ENCODE measurements around the gene PHF12.

The PHF12 gene

DNA sequence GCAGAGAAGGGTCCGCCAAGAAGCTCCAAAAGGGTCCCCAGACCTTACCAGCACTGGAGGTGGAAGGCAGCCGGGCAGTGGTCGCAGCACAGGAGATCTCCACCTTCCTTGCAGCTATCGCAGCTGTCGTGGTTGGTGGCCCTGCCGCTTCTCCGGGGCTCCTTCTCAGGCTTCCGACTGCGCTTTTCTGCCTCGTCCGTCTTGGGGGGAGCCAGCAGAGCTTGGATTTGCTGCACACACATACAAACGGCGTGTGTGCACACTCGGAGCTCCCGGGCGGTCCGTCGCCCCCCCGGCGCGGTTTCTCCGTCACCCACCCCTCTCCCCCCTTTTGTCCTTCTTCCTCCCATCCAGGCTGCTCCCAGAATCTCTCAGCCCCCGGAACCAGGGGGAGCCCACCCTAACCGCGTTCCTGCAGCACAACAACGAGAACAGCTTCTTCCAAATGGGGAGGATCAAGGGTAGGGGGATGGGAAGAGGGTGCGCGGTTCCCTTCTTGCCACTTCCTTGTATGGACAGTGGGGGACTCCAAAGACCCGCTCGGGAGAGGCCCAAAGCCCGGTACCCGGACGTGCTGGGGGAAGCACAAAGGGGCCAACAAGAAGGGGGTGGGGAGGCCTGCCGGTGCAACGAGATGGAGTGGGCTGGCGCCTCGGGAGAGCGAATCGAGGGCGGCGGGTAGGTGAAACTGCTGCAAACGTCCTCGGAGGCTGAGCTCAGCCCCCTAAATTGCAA is 1.1 kb downstream of the PHF12 start:
- Histone ChIP-seq H3K79me2 (ENCODE audit: insufficient read depth, low read length) (peaks cover 60% of the 10 kb centered on the region), H4K20me1 (ENCODE audit: insufficient read depth, low read length) (peaks cover 40% of the 10 kb centered on the region), H3K27me3 (ENCODE audit: insufficient read depth, low read length, poor library complexity) (no peaks in the 10 kb centered on the region), H3K9me3 (ENCODE audit: insufficient read depth, low read length, severe bottlenecking) (no peaks in the 10 kb centered on the region), H3K27ac (ENCODE audit: low read length) (peak overlapping the region; percentile 79), H3K36me3 (ENCODE audit: insufficient read depth, low read length) (peaks cover 40% of the 10 kb centered on the region), H3K4me1 (ENCODE audit: insufficient read depth, low read length) (peaks cover 46% of the 10 kb centered on the region), H3K9ac (ENCODE audit: low read depth, low read length) (peak overlapping the region; percentile 77), H3K4me3 (ENCODE audit: low read depth in 1 of 2, low read length in 2 of 2) (peak overlapping the region; percentile 80 to 81), H3K4me2 (ENCODE audit: insufficient read depth, low read length) (peak overlapping the region; percentile 91), H2AFZ (ENCODE audit: low read depth, low read length) (peak overlapping the region; percentile 62)
- ATAC-seq (ENCODE audit: insufficient read depth, low read depth) = peak; percentile 1; the same call in 1 of the 3 replicates
- peak; percentile 73 for DNase-seq
- TF ChIP-seq EZH2 (IDR thresholded peaks at IDR 0.05; ENCODE audit: borderline replicate concordance, low read depth, low read length, severe bottlenecking) = no peak
- TF ChIP-seq, protein P1, sequence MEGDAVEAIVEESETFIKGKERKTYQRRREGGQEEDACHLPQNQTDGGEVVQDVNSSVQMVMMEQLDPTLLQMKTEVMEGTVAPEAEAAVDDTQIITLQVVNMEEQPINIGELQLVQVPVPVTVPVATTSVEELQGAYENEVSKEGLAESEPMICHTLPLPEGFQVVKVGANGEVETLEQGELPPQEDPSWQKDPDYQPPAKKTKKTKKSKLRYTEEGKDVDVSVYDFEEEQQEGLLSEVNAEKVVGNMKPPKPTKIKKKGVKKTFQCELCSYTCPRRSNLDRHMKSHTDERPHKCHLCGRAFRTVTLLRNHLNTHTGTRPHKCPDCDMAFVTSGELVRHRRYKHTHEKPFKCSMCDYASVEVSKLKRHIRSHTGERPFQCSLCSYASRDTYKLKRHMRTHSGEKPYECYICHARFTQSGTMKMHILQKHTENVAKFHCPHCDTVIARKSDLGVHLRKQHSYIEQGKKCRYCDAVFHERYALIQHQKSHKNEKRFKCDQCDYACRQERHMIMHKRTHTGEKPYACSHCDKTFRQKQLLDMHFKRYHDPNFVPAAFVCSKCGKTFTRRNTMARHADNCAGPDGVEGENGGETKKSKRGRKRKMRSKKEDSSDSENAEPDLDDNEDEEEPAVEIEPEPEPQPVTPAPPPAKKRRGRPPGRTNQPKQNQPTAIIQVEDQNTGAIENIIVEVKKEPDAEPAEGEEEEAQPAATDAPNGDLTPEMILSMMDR (IDR thresholded peaks at IDR 0.05; ENCODE audit: borderline replicate concordance, extremely low read depth, low read length, poor library complexity, severe bottlenecking) = peak; percentile 9

DNA sequence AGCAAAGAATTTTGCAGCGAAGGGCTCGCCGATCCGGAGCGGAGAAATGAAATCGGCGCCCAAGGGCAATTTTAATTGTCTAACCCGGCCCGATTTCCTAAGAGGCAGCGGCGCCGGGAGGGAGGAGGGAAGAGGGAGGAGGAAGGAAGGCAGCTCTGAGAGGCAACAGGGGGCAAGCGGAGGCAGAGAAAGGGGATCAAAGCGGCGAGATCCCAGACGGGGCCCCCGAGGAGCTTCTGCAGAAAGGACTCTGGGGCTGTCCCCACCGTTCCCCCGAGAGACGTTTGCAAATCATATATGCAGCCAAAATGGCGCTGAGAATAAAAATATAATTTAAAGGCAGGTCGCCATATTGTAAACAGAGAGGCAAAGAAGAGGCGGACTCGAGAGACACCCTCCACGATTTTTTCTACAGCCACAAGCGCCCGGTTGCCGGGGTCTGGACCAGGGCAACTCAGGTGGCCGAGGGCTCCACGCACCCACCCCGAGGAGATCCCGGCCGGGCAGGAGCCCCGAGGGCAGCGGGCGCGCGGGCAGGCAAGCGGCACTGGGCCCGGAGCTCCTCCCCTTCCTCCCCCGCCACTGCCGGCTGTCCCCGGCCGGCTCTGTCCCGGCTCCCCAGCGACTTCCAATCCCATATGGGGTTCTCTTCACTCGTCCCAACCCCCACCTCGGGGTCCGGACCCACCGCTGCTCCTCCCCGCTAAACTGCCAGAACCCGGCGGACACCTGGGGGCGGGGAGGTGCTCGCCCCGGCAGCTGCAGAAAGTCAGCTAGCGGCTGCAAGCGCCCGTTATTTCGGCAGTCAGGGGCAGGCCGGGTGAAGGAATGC is 1.9 kb downstream of the PHF12 start:
- H3K9me3 ChIP-seq (ENCODE audit: insufficient read depth, low read length, severe bottlenecking) = no peaks in the 10 kb centered on the region
- H3K36me3 ChIP-seq (ENCODE audit: insufficient read depth, low read length) = peaks cover 46% of the 10 kb centered on the region
- peak overlapping the region; percentile 79 for H3K27ac ChIP-seq (ENCODE audit: low read length)
- DNase-seq (peak; percentile 60), ATAC-seq (ENCODE audit: insufficient read depth, low read depth) (no peak)
- peak overlapping the region; percentile 80 to 81 for H3K4me3 ChIP-seq (ENCODE audit: low read depth in 1 of 2, low read length in 2 of 2)
- H3K27me3 ChIP-seq (ENCODE audit: insufficient read depth, low read length, poor library complexity) = no peaks in the 10 kb centered on the region
- peaks cover 46% of the 10 kb centered on the region for H3K4me1 ChIP-seq (ENCODE audit: insufficient read depth, low read length)
- peak overlapping the region; percentile 91 for H3K4me2 ChIP-seq (ENCODE audit: insufficient read depth, low read length)
- peak overlapping the region; percentile 77 for H3K9ac ChIP-seq (ENCODE audit: low read depth, low read length)
- H2AFZ ChIP-seq (ENCODE audit: low read depth, low read length) = peak overlapping the region; percentile 62
- no peak for TF ChIP-seq EZH2 (IDR thresholded peaks at IDR 0.05; ENCODE audit: borderline replicate concordance, low read depth, low read length, severe bottlenecking)
- TF ChIP-seq, protein P1 (IDR thresholded peaks at IDR 0.05; ENCODE audit: borderline replicate concordance, extremely low read depth, low read length, poor library complexity, severe bottlenecking) = no peak
- peaks cover 68% of the 10 kb centered on the region for H3K79me2 ChIP-seq (ENCODE audit: insufficient read depth, low read length)
- peaks cover 47% of the 10 kb centered on the region for H4K20me1 ChIP-seq (ENCODE audit: insufficient read depth, low read length)

DNA sequence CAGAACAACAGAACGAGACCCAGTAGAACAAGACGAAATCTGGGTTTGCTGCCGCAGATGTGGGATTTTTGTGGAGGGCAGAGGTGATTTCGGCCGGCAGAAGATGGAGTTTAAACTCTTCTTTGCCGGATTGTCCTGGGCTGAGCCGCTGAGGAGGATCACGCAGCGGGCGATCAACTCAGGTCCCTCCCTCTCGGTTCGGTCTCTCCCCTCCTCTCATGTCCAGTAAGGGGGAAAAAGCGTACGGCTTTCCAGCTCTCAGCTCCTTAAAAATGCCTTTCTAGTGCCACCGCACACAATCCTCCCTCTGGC is 2.5 kb downstream of the PHF12 start:
- H3K9me3 ChIP-seq (ENCODE audit: insufficient read depth, low read length, severe bottlenecking) = no peaks in the 10 kb centered on the region
- H3K79me2 ChIP-seq (ENCODE audit: insufficient read depth, low read length) = peaks cover 74% of the 10 kb centered on the region
- peak overlapping the region; percentile 62 for H2AFZ ChIP-seq (ENCODE audit: low read depth, low read length)
- TF ChIP-seq EZH2 (IDR thresholded peaks at IDR 0.05; ENCODE audit: borderline replicate concordance, low read depth, low read length, severe bottlenecking) = no peak
- TF ChIP-seq, protein P1 (IDR thresholded peaks at IDR 0.05; ENCODE audit: borderline replicate concordance, extremely low read depth, low read length, poor library complexity, severe bottlenecking) = no peak
- H3K27me3 ChIP-seq (ENCODE audit: insufficient read depth, low read length, poor library complexity) = no peaks in the 10 kb centered on the region
- ATAC-seq (ENCODE audit: insufficient read depth, low read depth) (no peak), DNase-seq (no peak)
- peaks cover 52% of the 10 kb centered on the region for H4K20me1 ChIP-seq (ENCODE audit: insufficient read depth, low read length)
- H3K4me3 ChIP-seq (ENCODE audit: low read depth in 1 of 2, low read length in 2 of 2) = peak overlapping the region; percentile 80 to 81
- H3K27ac ChIP-seq (ENCODE audit: low read length) = peak overlapping the region; percentile 79
- H3K4me2 ChIP-seq (ENCODE audit: insufficient read depth, low read length) = peak overlapping the region; percentile 91
- peak overlapping the region; percentile 77 for H3K9ac ChIP-seq (ENCODE audit: low read depth, low read length)
- H3K36me3 ChIP-seq (ENCODE audit: insufficient read depth, low read length) = peaks cover 52% of the 10 kb centered on the region
- peaks cover 46% of the 10 kb centered on the region for H3K4me1 ChIP-seq (ENCODE audit: insufficient read depth, low read length)

Measured in DND-41 (cell line).